A673 (cell line): Measurements from ENCODE around the gene RNF213. TPM values are rescaled to one million over a fixed set of nuclear protein-coding genes. Genes with fewer than 3 reads are reported as not detected.
"Not testable (repeated sequence)": the region's sequence is repeated elsewhere in the genome, so short reads cannot be mapped to it uniquely, and the experiment has no call there.

Experiments
- BruUV-seq: library from RNA; stranded (reverse); fragments of 400-500 nt; replicated peaks from 2 replicates; lab custom pipeline; 2021; lab: Mats Ljungman, UMichigan
- CTCF ChIA-PET: fragments of 300-600 bp; sonication (Branson Sonifier 250); formaldehyde crosslinking; loops from one replicate; lab custom pipeline; 2022; ENCODE audit warnings: antibody characterized with exemption; lab: Charles Lee
- POLR2A ChIA-PET: fragments of 300-600 bp; sonication (Branson Sonifier 250); formaldehyde crosslinking; loops from one replicate; lab custom pipeline; 2022; ENCODE audit warnings: antibody characterized with exemption; ENCODE audit not compliant: low non-redundant PET; lab: Charles Lee
- DNase-seq: peaks from one replicate; pipeline ENCODE4 v3.0.0-alpha.2; 2015; ENCODE audit warnings: low spot score
- H3K27ac ChIP-seq: fragments of 200-600 bp; sonication (generic); 2 replicates; pipeline ENCODE4 v1.5.1; 2016; ENCODE audit warnings: mixed run types, low read depth, mild to moderate bottlenecking, mixed read lengths, antibody characterized with exemption, low read length; ENCODE audit not compliant: poor library complexity, severe bottlenecking
- H3K27me3 ChIP-seq: fragments of 200-600 bp; sonication (generic); replicated peaks from 2 replicates; pipeline ENCODE4 v1.6.1; 2017; ENCODE audit warnings: mixed run types, low read depth, mild to moderate bottlenecking, mixed read lengths, antibody characterized with exemption, low read length; ENCODE audit not compliant: insufficient read depth, poor library complexity
- H3K36me3 ChIP-seq: fragments of 200-600 bp; sonication (generic); 2 replicates; pipeline ENCODE4 v1.6.1; 2016; ENCODE audit warnings: mixed run types, mild to moderate bottlenecking, mixed read lengths, antibody characterized with exemption, low read length; ENCODE audit not compliant: insufficient read depth, poor library complexity, severe bottlenecking
- H3K4me1 ChIP-seq: fragments of 200-600 bp; sonication (generic); 2 replicates; pipeline ENCODE4 v1.6.1; 2017; ENCODE audit warnings: mixed run types, mild to moderate bottlenecking, mixed read lengths, antibody characterized with exemption, low read length; ENCODE audit not compliant: insufficient read depth, poor library complexity, severe bottlenecking
- H3K4me3 ChIP-seq: fragments of 200-600 bp; sonication (generic); 2 replicates; pipeline ENCODE4 v1.5.1; 2016; ENCODE audit warnings: low read depth, mixed run types, mild to moderate bottlenecking, mixed read lengths, low read length; ENCODE audit not compliant: poor library complexity, severe bottlenecking
- H3K9me3 ChIP-seq: fragments of 200-600 bp; sonication (generic); 2 replicates; pipeline ENCODE4 v1.6.1; 2016; ENCODE audit warnings: mixed run types, low read depth, mild to moderate bottlenecking, mixed read lengths, antibody characterized with exemption, low read length; ENCODE audit not compliant: poor library complexity, severe bottlenecking
- CTCF ChIP-seq: fragments of 300-800, 200-600 bp; sonication (generic); conservative IDR thresholded peaks from 2 replicates; pipeline ENCODE4 v1.5.1; 2017; ENCODE audit warnings: low read depth, mild to moderate bottlenecking, antibody characterized with exemption, low read length, moderate library complexity, mixed read lengths
- EZH2 ChIP-seq: fragments of 200-600 bp; sonication (generic); IDR thresholded peaks from 2 replicates; pipeline ENCODE4 v1.6.1; 2017; ENCODE audit warnings: borderline replicate concordance, low read depth, mild to moderate bottlenecking, mixed read lengths, antibody characterized with exemption, low read length; ENCODE audit not compliant: poor library complexity, severe bottlenecking
- intact Hi-C: fragments of 100-400 bp; cut with micrococcal nuclease; formaldehyde crosslinking; loops from one replicate; pipeline ENCODE4 v1.10.0; 2022; ENCODE audit not compliant: unreplicated experiment
- total RNA-seq: library from RNA; stranded (reverse); gene quantifications from 2 replicates; pipeline ENCODE4 v1.2.3, GENCODE V29; 2021

Gene RNF213
- total RNA-seq, 1 experiment from 2014 or later: 78.0 TPM

- H3K27me3 ChIP-seq: no peaks in the 10 kb centered on the region
- no peak for DNase-seq
- TF ChIP-seq EZH2 (no peak), CTCF (no peak)
- intact Hi-C loops: no loop called here
- no TSS peak for BruUV-seq
- H3K27ac ChIP-seq: no peak overlapping the region
- no peaks in the 10 kb centered on the region for H3K36me3 ChIP-seq
- POLR2A ChIA-PET: no interaction called here
- no peaks in the 10 kb centered on the region for H3K4me1 ChIP-seq
- H3K9me3 ChIP-seq: no peaks in the 10 kb centered on the region
- H3K4me3 ChIP-seq: no peak overlapping the region
- CTCF ChIA-PET: no interaction called here
Observed at GRCh38 chr17:80272366-80272765, 11.7 kb downstream of the RNF213 start.

GRCh38 chr17:80274331-80274730 is 13.7 kb downstream of the RNF213 start:
- H3K4me1 ChIP-seq: no peaks in the 10 kb centered on the region
- H3K4me3 ChIP-seq: no peak overlapping the region
- TF ChIP-seq CTCF: no peak
- TF ChIP-seq EZH2: no peak
- no peaks in the 10 kb centered on the region for H3K27me3 ChIP-seq
- no peaks in the 10 kb centered on the region for H3K36me3 ChIP-seq
- no peaks in the 10 kb centered on the region for H3K9me3 ChIP-seq
- no peak for DNase-seq
- CTCF ChIA-PET: no interaction called here
- POLR2A ChIA-PET: interaction anchor here (0.6 kb wide), 1 partner anchor 223 kb away, joined by 4 read pairs; no protein-coding TSS in a partner anchor
- BruUV-seq: no TSS peak
- intact Hi-C loops: no loop called here
- H3K27ac ChIP-seq: peak overlapping the region; percentile 37

GRCh38 chr17:80274871-80275449 is 14.3 kb downstream of the RNF213 start:
- no peaks in the 10 kb centered on the region for H3K4me1 ChIP-seq
- H3K27me3 ChIP-seq: no peaks in the 10 kb centered on the region
- no peak overlapping the region for H3K4me3 ChIP-seq
- TF ChIP-seq CTCF (no peak), EZH2 (no peak)
- intact Hi-C loops: no loop called here
- no peak for DNase-seq
- CTCF ChIA-PET: no interaction called here
- no TSS peak for BruUV-seq
- no peaks in the 10 kb centered on the region for H3K9me3 ChIP-seq
- no peak overlapping the region for H3K27ac ChIP-seq
- POLR2A ChIA-PET: interaction anchor here (0.5 kb wide), 1 partner anchor 75 kb away, joined by 6 read pairs; no protein-coding TSS in a partner anchor
- peaks cover under 1% of the 10 kb centered on the region for H3K36me3 ChIP-seq

GRCh38 chr17:80275857-80276256 is 15.2 kb downstream of the RNF213 start:
- POLR2A ChIA-PET: interaction anchor here (0.5 kb wide), 1 partner anchor 76 kb away, joined by 6 read pairs; no protein-coding TSS in a partner anchor
- DNase-seq, H3K27me3 ChIP-seq, BruUV-seq, H3K9me3 ChIP-seq, H3K4me1 ChIP-seq, CTCF ChIA-PET, H3K36me3 ChIP-seq, H3K27ac ChIP-seq, H3K4me3 ChIP-seq, intact Hi-C loops: not testable (repeated sequence)
